ENCODE data around the gene ADD1.
"Not testable (repeated sequence)": the region's sequence is repeated elsewhere in the genome, so short reads cannot be mapped to it uniquely, and the experiment has no call there.

The ADD1 gene

GRCh38 chr4:2937986-2938385 is 94.3 kb downstream of the ADD1 start:
- DNase-seq: no peak

DNA sequence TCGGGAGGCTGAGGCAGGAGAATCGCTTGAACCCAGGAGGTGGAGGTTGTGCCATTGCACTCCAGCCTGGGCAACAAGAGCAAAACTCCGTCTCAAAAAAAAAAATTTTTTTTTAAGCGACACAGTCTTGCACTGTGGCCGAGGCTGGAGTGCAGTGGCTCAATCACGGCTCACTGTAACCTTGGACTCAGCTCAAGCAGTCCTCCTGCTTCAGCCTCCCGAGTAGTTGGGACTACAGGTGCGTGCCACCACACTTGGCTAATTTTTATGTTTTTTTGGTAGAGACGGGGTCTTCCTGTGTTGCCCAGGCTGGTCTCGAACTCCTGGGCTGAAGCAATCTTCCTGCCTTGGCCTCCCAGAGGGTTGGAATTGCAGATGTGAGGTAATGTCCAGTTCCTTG is 94.8 kb downstream of the ADD1 start:
- not testable (repeated sequence) for DNase-seq

DNA sequence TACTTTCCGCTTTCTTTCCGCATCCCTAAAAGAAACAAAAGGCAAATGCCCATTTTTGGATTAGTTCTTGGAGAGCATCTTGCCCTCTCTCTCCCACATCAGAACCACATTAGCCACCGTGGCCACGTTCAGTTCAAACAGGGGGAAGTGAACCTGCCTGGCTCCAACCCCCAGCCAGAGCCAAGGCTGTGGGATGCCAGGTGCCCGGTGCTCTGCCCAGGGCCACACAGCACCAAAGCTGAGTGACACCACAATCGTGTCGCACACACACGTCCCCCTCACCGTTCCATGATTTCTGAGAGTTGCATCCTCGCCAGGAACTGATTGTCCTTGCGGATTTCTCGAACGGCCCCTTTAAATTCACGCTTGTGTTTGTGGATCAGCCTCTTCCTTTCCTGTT is 95.3 kb downstream of the ADD1 start:
- no peak for DNase-seq

DNA sequence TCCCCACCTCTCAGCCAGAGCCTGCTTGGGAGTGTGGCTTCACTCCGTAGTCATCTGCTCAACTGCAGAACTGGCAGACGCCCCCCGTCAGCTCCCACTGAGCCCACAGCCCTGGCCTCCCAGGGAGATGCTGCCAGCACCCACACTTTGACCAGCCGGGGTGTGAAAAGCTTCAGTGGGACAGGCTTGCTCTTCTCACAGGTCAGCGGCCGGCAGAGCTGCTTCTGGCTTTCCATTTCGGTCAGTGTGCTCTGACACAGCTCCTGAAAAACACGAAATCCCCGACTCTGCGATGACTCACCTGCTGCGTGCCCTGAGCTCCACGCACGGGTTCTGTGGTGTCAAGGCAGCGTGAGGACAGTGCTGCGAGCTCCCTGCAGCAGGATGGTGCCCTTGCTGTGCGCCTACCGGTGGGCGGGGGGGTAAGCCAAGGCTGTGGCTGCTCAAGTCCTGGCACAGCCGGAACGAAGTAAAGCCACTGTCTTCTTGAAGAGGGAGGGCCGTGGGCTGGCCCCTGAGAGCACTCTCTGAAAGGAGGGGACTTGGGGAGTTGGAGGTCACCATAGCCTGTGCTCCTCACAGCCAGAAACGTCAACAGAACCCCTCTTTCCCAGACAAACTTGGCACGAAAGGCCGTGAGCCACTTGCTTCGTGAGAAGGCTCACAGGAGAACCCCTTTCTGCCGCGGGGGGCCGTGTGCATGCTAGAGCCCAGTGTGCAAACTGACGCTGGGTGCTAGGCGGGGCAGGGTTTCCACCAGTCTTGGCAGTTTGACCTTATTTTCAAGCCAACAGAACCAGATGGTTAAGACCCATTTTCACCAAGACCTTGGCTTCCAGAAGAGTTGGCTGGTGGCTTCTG is 96.0 kb downstream of the ADD1 start:
- DNase-seq: no peak

- no peak for DNase-seq
These were observed 96.9 kb downstream of the ADD1 start for GRCh38 chr4:2940267-2941137.

DNA sequence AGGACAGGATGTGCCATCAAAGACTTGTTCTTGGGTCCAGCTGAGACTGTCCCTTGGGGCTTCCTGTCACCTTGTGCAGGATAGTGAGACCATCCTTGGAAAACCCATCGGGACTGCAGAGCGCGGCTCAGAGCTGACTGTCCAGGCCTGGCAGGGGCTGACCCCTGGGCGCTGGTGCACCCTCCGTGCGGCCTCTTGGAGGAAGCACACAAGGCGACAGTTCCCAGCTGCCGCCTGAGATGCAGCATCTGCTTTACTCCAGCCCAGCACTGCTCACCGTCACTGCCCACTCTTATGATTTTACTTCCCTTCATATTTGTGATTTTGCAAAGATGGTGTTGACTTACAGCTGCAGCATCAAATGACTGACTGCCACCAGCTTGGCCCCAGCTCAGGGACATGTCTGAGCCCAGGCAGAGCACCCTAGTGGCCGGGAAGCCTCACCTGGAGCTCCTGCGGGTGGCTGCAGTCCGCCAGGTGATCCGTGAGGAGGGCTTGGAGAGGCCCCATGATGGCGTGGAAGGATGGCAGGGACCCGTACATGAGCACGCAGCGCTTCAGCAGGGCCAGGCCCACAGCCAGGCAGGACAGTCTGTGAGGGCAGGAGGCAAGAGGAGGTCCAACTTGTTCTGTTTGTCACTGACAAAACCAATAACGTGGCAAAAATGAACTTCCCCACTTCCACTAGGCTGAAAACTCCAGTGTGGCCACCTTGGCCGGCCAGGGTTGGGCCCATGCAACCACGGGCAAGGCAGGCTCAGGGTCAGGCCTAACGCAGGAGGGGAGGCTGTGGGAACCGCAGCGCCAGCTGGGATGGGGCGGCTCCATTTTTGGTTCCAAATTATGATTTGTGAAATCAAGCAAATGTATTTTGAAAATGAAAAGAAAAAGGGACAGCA is 97.7 kb downstream of the ADD1 start:
- DNase-seq: no peak

GRCh38 chr4:2942037-2942531 is 98.4 kb downstream of the ADD1 start:
- no peak for DNase-seq

DNA sequence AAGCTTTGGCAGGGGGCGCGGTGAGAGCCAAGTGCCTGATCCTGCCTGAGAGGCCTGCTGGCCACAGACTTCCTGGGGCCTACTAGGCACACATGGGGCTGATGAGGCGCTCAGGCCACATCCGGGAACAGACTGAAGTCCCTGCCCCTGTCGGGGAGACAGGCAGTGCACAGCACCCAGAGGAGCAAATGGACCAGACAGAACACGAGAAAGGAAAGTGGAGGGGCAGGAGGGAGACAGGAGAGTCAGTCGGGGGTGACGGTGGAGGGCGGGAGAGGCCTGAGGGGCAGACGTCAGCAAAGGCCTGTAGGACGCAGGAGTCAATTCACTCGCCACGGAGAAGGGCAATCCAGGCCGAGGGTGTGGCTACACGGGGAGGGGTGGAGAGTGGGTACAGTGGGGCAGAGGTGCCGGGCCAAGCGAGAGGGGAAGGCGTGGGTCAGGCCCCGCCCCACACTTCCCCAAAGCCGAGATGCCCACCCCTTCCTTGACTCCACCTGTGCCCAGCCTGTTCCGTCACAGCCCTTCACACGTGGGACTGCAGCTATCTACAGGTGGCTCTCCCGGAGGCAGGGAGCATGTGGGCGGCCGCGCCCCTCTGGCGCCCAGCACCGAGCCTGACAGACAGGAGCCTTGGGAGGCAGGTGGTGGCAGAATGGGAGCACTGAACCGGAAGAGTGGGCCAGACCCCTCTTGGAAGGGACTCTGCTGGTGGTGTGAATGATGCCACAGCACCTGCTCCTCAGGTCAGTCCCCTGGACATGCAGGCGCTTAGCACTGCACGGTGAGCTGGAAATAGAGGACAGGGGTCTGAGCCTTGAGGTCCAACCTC is 99.1 kb downstream of the ADD1 start:
- peak in 1 of 2 donors; percentile 33 for DNase-seq

GRCh38 chr4:2943364-2944090 is 99.9 kb downstream of the ADD1 start:
- no peak for DNase-seq

DNA sequence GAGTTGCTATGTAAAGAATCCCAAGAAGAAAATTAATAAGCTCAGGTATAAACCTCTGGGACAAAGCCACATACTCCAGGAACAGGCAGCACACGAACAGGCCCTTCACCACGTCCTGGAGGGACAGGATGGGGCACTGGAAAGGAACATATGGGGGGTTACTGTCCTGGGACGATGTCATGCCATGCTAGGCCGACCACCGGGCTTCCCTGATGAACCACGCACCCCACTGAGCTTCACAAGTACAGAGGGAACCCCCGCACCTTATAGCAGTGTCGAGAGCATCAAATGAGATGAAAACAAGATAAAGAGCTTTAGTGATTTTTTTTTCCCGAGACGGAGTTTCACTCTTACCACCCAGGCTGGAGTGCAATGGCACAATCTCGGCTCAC is 100.4 kb downstream of the ADD1 start:
- no peak for DNase-seq

DNA sequence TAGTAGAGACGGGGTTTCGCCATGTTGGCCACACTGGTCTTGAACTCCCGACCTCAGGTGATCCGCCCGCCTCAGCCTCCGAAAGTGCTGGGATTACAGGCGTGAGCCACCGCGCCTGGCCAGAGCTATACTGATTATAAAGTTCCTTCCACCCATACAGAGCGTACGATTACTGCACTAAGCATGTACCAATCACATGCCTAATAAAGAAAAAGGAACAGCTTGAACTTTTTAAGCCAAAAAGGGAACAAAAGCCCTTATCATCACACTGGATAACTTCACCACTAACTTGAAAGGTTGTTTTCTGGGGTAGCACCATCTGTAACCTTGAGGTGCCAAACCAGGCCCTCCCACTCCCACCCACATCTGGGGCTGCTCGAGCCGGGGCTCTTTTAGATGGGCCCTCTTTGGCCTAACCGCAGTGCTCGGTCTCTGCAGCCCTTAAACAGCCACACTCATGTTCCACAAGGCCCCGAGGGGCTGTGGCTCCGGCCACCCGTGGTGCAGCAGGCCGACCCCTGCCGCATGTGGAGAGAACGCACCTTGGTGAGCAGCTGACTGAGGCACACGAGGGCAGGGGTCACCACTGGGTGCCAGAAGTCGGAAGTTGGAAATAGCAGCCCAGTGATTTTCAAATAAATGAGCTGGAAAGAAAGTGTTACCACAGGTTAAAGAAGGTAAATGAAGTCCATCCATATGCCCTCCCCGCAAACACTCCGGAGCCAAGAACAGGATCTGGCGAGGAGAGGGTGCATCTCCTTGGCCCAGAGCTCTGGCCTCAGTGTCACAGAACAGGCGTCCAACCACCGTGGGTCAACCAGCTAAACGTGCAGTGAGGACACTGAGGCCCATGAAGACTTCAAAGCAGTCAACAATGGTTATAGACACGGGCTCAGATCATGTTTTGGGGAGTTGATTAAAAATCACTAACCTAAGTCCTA is 101.2 kb downstream of the ADD1 start:
- DNase-seq: peak; percentile 43 to 56

GRCh38 chr4:2945619-2946604 is 102.3 kb downstream of the ADD1 start:
- DNase-seq: not testable (repeated sequence)

DNA sequence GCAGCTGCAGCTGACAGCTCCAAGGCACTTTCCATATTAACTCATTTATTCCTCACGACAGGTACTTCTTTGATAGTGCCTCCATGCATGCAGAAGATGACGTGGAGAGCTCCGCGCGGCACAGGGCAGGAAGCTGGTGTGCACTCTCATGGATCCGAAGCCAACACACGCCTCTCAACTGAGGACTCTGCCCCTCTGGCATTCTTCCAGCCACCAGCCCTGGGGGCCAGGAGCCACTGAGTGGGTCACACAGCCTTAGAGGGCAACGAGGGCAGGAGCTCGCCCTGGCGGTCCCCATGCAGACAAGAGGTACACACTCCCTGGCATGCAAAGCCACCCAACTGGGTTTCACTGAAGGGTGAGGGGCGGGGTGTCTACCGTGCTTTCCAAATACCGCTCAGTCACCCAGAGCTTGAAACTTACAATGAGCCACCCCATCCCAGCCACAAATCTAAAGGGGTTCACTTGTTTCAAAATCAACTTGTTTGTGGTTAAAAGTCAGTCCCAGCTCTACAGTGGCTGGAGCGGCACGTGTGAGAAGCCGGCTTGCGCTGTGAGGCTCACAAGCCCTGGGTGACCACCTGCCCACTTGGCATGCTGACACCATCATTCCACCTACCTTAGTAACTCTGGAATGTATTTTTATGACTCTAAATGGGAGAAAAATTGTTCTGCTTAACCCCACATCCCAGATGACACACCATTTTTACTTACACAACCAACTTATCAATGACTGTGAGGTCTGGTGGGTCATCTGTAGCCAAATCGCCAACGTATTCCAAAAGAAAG is 103.4 kb downstream of the ADD1 start:
- DNase-seq: no peak

- DNase-seq: no peak
These were observed 104.3 kb downstream of the ADD1 start for GRCh38 chr4:2947926-2948325.

DNA sequence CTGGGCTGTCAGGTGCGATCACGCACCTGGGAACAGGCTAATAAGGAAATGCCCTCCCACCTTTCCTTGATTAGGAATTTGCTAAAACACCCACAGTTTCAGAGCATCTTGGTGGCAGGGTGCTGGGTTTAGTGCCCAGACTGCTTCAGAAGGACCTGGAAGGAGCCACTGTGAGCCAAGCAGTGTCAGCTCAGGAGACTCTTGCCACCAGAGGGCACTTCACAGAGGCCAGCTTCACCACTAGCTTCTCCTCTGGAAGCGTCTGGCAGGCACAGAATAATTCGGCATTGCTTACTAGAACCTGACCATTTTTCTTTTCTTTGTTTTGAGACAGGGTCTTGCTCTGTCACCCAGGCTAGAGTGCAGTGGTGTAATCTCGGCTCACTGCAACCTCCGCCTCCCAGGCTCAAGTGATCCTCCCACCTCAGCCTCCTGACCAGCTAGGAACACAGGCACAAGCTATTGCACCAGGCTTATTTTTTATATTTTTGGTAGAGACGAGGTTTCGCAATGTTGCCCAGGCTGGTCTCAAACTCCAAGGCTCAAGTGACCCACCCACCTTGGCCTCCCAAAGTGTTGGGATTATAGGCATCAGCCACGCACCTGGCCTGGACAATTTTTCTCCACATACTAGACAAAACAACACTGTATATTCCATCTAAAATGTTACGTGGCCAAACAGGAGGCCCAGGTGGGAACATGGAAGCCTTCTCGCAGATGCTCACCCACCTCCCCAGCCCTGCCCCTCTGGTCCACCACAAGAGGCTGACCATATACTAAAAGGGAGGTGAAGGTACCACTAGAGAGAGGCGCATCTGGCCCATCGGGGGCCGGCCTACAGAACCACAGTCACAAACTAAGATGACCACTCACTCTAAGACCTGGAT is 105.5 kb downstream of the ADD1 start:
- peak in 1 of 2 donors; percentile 43 for DNase-seq

DNA sequence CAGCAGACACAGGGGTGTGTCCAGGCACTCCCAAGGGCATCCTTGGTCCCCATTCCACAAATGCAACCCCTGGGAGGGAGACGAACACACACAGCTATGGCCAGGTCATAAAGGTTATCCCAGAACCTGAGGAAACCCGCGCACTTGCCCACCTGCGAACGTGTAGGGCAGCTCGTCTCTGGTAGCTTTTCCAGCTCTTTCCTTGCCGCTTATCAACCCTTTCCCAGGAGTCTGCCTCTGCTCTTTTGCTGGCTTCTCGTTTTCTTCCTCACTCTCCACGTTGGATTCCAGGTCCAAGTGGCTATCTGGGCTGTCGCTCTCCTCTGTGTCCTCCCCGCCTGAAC is 106.1 kb downstream of the ADD1 start:
- no peak for DNase-seq

Measured in inflammatory macrophage treated with lipopolysaccharide for 1 hour (primary cell).